ENCODE data around the gene CTNND2.

- TF ChIP-seq CTCF (IDR thresholded peaks at IDR 0.05; ENCODE audit: borderline replicate concordance, extremely low read depth, low read length, poor library complexity, severe bottlenecking), result no peak
- no peak for TF ChIP-seq EZH2 (IDR thresholded peaks at IDR 0.05; ENCODE audit: borderline replicate concordance, low read depth, low read length, severe bottlenecking)
These were observed 630.9 kb downstream of the CTNND2 start for GRCh38 chr5:11273180-11273903.

Data from DND-41 (cell line).